Amygdala (tissue), 56 donors: Measurements from ENCODE around the gene FAM13B.

Experiments
- DNase-seq, 56 donors: peaks; one replicate each; lab custom pipeline; 2025; lab: John Stamatoyannopoulos, UW

FAM13B gene

GRCh38 chr5:137902408-137903133 lies 130.3 kb downstream of the FAM13B start:
- no peak for DNase-seq

DNA sequence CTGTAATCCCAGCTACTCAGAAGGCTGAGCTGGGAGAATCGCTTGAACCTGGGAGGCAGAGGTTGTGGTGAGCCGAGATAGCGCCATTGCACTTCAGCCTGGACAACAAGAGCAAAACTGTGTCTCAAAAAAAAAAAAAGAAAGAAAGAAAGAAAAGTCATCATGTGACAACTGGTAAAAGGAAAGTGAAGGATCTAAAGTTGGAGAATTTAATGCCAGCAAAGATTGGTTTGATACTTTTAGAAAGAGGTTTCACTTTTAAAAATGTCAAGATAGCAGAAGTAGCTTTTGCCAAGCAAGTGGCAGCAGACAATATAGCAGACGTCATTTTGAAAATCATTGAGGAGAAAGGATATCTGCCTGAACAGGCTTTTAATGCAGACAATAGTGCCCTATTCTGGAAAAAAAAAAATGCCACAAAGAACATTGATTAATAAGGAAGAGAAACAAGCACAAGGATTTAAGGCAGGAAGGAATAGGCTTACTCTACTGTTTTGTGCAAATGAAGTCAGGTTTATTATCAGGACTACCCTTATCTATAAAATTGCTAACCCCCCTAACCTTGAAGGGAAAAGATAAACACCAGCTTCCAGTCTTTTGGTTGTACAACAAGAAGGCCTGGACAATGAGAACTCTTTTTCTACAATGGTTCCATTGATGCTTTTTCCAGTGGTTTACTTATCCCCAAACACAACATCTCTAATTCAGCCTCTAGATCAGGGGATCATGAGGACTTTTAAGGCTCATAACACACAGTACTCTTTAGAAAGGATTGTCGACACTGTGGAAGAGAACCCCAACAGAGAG lies 131.7 kb downstream of the FAM13B start:
- DNase-seq, result peak in 2 of 56 donors; percentile 6 to 62

- no peak for DNase-seq
Measured at GRCh38 chr5:137899493-137899892, 133.4 kb downstream of the FAM13B start.

GRCh38 chr5:137896560-137896959 lies 136.3 kb downstream of the FAM13B start:
- no peak for DNase-seq

DNA sequence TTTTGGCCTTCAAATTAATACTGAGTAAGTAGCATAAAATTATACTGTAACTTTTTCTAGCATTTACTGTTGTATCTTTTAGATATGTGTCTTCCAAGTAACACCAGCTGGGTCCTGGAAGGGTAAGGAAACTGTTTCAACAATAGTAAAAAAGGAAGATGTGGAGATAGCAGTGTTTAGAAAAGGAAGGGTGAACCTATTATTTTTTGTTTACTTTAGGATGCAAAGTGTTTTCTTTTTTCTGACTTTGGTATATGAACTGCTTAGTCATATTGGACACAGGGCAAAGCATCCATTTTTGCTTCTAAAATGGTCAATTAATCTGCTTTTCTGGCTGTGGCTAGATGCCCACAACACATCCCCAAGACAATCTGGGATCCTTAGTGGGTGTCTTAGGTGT lies 138.3 kb downstream of the FAM13B start:
- no peak for DNase-seq

GRCh38 chr5:137891849-137892248 lies 141.0 kb downstream of the FAM13B start:
- DNase-seq, result no peak

DNA sequence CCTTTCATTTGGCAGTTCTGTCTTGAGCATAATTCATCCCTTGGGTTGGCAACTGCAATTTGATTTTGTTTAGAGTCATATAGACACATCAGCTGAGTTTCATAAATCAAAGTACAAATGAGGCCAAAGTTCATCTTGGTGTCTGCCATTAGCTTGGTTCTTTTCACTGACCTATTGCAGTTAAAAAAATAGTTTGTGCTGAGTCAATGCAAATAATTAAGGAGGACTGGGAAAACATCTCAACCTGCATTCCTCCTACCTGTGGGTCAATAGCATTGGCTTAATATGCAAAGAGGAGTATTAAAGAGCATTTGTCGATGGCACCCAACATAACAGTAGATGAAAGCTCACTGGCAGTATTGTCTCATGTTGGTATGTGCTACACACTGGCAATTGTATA lies 142.0 kb downstream of the FAM13B start:
- DNase-seq, result no peak

DNA sequence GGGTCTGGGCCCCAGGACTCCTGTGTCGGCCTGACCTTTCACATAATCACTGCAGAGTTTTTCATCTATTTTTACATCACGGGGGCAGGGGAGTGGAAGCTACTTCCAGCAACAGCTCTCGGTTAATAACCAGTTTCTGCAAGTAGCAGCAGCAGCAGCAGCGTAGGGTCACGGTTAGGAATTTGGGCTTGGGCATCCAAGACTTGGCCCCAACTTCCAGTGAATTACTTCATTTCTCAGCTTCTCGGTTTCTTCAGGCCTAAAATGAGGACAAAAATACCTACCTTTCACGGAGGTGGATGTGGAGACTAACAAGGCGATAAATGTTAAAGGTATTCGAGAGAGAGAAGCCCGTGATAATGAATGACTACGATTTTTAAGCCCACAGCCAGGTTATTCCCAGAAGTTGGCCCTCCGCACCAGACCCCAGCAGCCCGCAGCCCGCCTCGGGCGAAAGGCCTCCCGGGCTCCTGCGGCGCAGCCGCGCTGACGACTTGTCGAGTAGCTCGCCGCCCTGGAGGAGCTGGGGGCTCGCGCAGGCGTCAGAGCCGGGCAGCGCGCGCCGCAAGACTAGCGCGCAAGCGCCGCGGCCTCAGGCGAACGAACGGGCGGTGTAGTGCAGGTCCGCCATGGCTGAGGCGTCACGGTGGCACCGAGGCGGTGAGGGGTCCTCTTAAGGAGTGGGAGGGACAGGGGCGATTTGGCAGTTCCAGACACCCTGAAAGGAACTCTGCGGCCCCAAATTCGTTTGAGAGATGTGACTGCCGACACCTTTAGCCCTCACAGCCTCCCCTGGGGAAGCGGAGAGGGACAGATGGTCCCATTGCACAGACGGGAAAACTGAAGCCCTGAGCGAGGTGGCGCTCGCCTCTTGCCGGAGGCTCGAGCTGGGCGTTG lies 143.8 kb downstream of the FAM13B start, which contains the start of gene PKD2L2:
Gene PKD2L2 (plus strand): TSS at position 595 of the 897 bp plus-strand sequence. CDS start 35 bp downstream, at position 630.
- DNase-seq, result peak in 55 of 56 donors; percentile 13 to 87 (median 68)

DNA sequence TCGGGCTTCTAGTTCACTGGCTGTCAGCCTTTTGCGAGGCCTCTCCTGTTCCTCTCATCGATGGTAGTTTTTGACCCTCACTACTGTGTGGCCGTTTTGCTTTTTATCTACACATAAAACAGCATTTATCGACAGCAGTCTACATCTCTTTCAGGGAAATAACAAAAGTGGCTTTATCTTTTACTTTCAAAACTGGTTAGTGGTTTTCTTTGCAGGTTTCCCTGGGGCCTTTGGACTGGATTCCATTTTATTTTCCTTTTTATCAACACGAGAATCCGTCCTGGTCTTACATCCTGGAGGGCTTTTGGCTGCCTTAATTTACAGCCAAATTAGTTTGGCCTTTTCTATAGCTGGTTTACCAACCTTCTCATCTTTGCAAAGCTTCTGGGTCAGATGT lies 144.4 kb downstream of the FAM13B start:
- no peak for DNase-seq
